ENCODE measurements around the gene FBXO31.

Gene FBXO31

DNA sequence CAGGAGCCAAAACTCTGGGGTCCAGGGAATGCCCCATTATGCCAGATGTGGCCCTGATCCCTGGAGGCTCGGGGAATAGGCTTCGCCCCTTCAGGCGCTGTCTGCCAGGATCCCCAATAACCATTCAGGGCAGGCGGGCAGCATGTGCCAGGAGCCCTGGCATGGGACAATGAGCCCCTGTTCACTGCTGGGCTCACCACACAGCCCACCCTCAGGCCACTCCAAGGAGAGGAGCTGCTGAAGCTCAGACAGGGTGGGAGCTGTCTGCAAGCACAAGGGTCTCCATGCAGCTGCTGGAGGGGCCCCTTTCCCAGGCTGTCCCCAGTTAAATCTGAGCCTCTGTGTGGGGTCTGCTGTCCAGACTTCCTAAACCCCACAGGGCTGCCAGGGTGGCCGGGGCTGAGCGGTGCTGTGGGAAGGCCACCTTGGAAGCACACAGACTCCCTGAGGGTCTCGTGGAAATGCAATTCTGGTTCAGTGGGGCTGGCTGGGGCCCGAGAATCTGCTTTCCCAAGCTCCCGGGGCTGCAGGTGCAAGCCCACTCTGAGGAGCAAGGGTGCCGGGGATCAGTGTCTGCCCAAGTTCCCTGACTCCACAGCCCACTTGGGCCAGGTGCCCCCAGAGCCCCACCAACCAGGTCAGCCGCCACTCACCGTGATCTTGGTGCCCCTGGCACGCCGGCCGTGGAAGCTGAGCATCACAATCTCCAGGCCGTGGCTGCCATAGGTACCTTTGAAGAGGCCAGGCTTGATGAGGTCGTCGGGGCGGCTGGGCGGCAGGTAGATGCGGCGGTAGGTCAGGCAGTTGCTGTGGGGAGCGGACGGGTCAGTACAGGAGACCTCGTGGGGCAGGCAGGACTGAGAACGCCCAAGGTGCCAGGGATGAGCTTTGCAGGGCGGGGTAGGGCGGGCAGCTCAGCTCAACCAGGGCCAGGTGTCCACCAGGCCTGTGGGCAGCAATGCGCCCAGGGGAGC lies 48.6 kb downstream of the FBXO31 start:
- Histone ChIP-seq H3K4me3 (ENCODE audit: low read depth in 1 of 2, low read length in 1 of 2) (no peak overlapping the region), H3K27me3 (peaks cover 9% of the 10 kb centered on the region), H3K9me3 (no peaks in the 10 kb centered on the region), H3K27ac (no peak overlapping the region), H3K36me3 (peaks cover 5% of the 10 kb centered on the region), H3K4me1 (ENCODE audit: control insufficient read depth in 1 of 2, insufficient read depth in 1 of 2, low read depth in 1 of 2, low read length in 1 of 2) (no peaks in the 10 kb centered on the region)
- TF ChIP-seq, protein P1, sequence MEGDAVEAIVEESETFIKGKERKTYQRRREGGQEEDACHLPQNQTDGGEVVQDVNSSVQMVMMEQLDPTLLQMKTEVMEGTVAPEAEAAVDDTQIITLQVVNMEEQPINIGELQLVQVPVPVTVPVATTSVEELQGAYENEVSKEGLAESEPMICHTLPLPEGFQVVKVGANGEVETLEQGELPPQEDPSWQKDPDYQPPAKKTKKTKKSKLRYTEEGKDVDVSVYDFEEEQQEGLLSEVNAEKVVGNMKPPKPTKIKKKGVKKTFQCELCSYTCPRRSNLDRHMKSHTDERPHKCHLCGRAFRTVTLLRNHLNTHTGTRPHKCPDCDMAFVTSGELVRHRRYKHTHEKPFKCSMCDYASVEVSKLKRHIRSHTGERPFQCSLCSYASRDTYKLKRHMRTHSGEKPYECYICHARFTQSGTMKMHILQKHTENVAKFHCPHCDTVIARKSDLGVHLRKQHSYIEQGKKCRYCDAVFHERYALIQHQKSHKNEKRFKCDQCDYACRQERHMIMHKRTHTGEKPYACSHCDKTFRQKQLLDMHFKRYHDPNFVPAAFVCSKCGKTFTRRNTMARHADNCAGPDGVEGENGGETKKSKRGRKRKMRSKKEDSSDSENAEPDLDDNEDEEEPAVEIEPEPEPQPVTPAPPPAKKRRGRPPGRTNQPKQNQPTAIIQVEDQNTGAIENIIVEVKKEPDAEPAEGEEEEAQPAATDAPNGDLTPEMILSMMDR (IDR thresholded peaks at IDR 0.05) = no peak

DNA sequence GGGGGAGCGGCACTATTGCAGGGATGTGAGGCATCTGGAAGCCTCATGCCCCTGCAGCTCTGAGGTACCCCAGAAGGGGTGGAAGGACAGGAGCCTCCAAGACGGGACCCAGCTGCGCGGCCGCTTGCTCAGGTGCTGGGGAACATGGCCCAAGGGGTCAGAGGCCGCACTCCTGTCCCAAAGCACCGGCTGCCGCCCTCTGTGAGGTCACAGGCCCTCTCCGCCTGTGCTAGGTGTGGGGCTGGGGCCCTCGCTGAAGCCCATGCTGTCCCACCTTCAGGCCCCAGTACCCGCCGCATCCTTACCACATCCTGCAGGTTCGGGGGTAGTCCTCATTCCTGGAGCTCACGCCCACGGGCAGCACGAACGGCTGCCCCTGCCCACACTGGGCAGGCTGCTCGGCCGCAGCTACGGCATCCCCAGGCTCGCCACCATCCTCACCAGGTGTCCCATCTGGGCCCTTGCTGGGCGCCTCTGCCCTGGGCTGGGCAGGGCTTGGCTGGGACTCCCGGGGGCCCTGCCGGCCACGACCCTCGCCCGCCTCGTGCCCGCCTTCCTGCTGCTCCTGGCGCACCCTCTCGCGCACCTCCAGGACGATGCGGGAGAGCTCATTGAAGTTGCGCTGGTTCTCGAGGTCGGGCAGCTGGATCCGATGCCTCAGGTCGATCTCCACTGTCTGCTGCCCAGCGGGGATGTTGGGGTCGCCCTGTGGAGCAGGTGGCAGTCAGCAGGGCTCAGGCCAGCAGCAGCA lies 49.8 kb downstream of the FBXO31 start:
- Histone ChIP-seq H3K4me1 (ENCODE audit: control insufficient read depth in 1 of 2, insufficient read depth in 1 of 2, low read depth in 1 of 2, low read length in 1 of 2) (no peaks in the 10 kb centered on the region), H3K27ac (no peak overlapping the region), H3K27me3 (peaks cover 9% of the 10 kb centered on the region), H3K9me3 (no peaks in the 10 kb centered on the region), H3K4me3 (ENCODE audit: low read depth in 1 of 2, low read length in 1 of 2) (no peak overlapping the region), H3K36me3 (peaks cover 5% of the 10 kb centered on the region)
- TF ChIP-seq, protein P1 (IDR thresholded peaks at IDR 0.05) = no peak

DNA sequence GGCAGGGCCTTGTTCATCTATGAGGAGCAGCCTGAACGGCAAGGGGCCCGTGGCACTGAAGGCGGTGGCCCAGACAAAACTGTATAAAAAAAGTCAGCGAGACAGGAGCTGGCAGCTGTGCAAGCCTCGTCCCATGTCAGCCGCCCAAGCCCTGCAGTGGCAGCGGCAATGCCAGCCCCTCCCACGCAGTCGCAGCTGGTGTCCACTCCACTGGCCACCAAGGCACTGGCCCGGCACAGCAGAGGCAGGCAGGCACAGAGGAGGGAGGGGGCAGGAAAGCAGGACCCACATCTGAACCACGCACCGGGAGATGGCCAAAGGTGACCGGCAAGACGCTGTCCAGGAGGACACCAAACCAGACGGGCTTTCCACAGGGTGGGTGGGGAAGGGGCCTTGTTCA lies 50.5 kb downstream of the FBXO31 start:
- no peaks in the 10 kb centered on the region for H3K4me1 ChIP-seq (ENCODE audit: control insufficient read depth in 1 of 2, insufficient read depth in 1 of 2, low read depth in 1 of 2, low read length in 1 of 2)
- TF ChIP-seq, protein P1 (IDR thresholded peaks at IDR 0.05) = no peak

DNA sequence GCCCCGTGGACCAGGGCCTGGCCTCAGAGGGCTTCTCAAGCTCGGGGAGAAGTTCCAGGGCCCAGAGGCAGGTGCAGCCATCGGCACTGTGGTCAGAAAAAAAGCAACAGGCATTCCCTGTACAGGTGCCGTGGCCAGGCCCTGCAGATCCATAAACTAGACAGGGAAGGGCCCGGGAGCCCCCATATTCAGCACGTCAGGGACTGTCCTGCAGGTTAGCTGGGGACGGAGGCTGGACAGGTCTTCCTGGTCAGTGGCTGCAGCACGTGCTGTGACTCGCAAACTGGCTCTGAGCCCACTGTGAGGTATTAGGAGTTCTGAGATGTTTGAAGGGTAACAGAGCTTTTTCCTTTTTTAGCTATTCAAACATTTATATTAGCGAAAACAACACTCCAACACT lies 51.4 kb downstream of the FBXO31 start:
- H3K4me1 ChIP-seq (ENCODE audit: control insufficient read depth in 1 of 2, insufficient read depth in 1 of 2, low read depth in 1 of 2, low read length in 1 of 2) = no peaks in the 10 kb centered on the region
- H3K4me3 ChIP-seq (ENCODE audit: low read depth in 1 of 2, low read length in 1 of 2) = no peak overlapping the region
- H3K36me3 ChIP-seq = peaks cover 5% of the 10 kb centered on the region
- H3K27me3 ChIP-seq = peaks cover 6% of the 10 kb centered on the region
- TF ChIP-seq, protein P1 (IDR thresholded peaks at IDR 0.05) = no peak
- H3K27ac ChIP-seq = no peak overlapping the region
- no peaks in the 10 kb centered on the region for H3K9me3 ChIP-seq

More for the DNA sequence above, 50.5 kb downstream of the FBXO31 start:
- Histone ChIP-seq H3K36me3 (peaks cover 5% of the 10 kb centered on the region), H3K27ac (no peak overlapping the region), H3K9me3 (no peaks in the 10 kb centered on the region), H3K4me3 (ENCODE audit: low read depth in 1 of 2, low read length in 1 of 2) (no peak overlapping the region), H3K27me3 (peaks cover 9% of the 10 kb centered on the region)

DNA sequence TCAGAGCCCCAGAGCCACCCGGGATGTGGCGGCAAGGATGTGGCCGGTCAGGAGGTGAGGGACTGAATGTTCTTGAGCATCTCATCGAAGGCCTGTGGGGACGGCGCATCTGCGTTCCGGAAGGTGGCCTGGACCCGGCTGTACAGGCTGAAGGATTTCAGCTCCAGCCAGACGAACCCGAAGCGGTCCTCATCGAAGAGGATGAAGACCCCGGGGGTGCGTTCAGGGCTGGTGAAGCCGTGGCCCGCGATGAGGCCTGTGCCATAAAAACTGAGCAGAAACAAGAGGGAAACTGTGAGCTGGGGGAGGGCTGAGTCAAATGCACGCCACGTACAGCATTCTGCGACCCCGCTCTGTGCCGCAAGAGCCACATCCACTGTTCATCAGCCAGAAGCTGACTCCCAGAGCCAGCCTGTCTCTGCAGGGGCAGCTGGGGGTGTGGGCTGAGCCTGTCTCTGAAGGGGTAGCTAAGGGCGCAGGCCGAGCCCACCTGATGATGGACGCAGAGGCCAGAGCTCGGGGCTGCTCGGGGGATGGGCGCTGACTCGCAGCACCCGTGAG lies 52.3 kb downstream of the FBXO31 start:
- no peaks in the 10 kb centered on the region for H3K27me3 ChIP-seq
- TF ChIP-seq, protein P1 (IDR thresholded peaks at IDR 0.05) = no peak
- H3K27ac ChIP-seq = no peak overlapping the region
- H3K9me3 ChIP-seq = no peaks in the 10 kb centered on the region
- peaks cover 5% of the 10 kb centered on the region for H3K36me3 ChIP-seq
- H3K4me3 ChIP-seq (ENCODE audit: low read depth in 1 of 2, low read length in 1 of 2) = no peak overlapping the region
- no peaks in the 10 kb centered on the region for H3K4me1 ChIP-seq (ENCODE audit: control insufficient read depth in 1 of 2, insufficient read depth in 1 of 2, low read depth in 1 of 2, low read length in 1 of 2)
